ENCODE data around the gene LRIT3.
"Not testable (repeated sequence)": the region's sequence is repeated elsewhere in the genome, so short reads cannot be mapped to it uniquely, and the experiment has no call there.

LRIT3 gene

GRCh38 chr4:109850601-109851000, 2.7 kb downstream of the LRIT3 start:
- DNase-seq (ENCODE audit: low read depth): no peak

- DNase-seq (ENCODE audit: low read depth): not testable (repeated sequence)
These were observed 11.8 kb downstream of the LRIT3 start for GRCh38 chr4:109859426-109860300.

GRCh38 chr4:109861271-109861670, 13.4 kb downstream of the LRIT3 start:
- no peak for DNase-seq (ENCODE audit: low read depth)

- DNase-seq (ENCODE audit: low read depth): no peak
These were observed 14.1 kb downstream of the LRIT3 start for GRCh38 chr4:109861916-109862511.

GRCh38 chr4:109864134-109864533, 16.2 kb downstream of the LRIT3 start:
- no peak for DNase-seq (ENCODE audit: low read depth)

- no peak for DNase-seq (ENCODE audit: low read depth)
These were observed 22.2 kb downstream of the LRIT3 start for GRCh38 chr4:109870061-109870460.

- no peak for DNase-seq (ENCODE audit: low read depth)
These were observed 24.2 kb downstream of the LRIT3 start for GRCh38 chr4:109872065-109872464.

- no peak for DNase-seq (ENCODE audit: low read depth)
These were observed 25.2 kb downstream of the LRIT3 start for GRCh38 chr4:109872950-109873656.

GRCh38 chr4:109873791-109874514, 26.0 kb downstream of the LRIT3 start:
- DNase-seq (ENCODE audit: low read depth): peak; percentile 58

- DNase-seq (ENCODE audit: low read depth): no peak
These were observed 27.2 kb downstream of the LRIT3 start for GRCh38 chr4:109875106-109875505.

- DNase-seq (ENCODE audit: low read depth): not testable (repeated sequence)
These were observed 27.6 kb downstream of the LRIT3 start for GRCh38 chr4:109875553-109875952.

- DNase-seq (ENCODE audit: low read depth): no peak
These were observed 28.8 kb downstream of the LRIT3 start for GRCh38 chr4:109876634-109877265.

- DNase-seq (ENCODE audit: low read depth): no peak
These were observed 29.5 kb downstream of the LRIT3 start for GRCh38 chr4:109877400-109877799.

GRCh38 chr4:109878355-109878754, 30.4 kb downstream of the LRIT3 start:
- no peak for DNase-seq (ENCODE audit: low read depth)

GRCh38 chr4:109879081-109879480, 31.2 kb downstream of the LRIT3 start:
- DNase-seq (ENCODE audit: low read depth): no peak

- no peak for DNase-seq (ENCODE audit: low read depth)
These were observed 31.9 kb downstream of the LRIT3 start for GRCh38 chr4:109879636-109880314.

GRCh38 chr4:109886303-109886702, 38.4 kb downstream of the LRIT3 start:
- DNase-seq (ENCODE audit: low read depth): no peak

GRCh38 chr4:109887071-109887470, 39.2 kb downstream of the LRIT3 start:
- DNase-seq (ENCODE audit: low read depth): no peak

- DNase-seq (ENCODE audit: low read depth): no peak
These were observed 42.2 kb downstream of the LRIT3 start for GRCh38 chr4:109890076-109890475.

GRCh38 chr4:109902559-109903251, 54.8 kb downstream of the LRIT3 start:
- DNase-seq (ENCODE audit: low read depth): no peak

GRCh38 chr4:109908731-109909130, 60.8 kb downstream of the LRIT3 start:
- DNase-seq (ENCODE audit: low read depth): no peak

Measured in fibroblast of gingiva (primary cell).